HUDEP-2 (cell line): Measurements from ENCODE around the gene TAF6L.
"Not testable (repeated sequence)": the region's sequence is repeated elsewhere in the genome, so short reads cannot be mapped to it uniquely, and the experiment has no call there.

Experiments
- DNase-seq, 76 experiments: peaks; one replicate each; lab custom pipeline; 2025; ENCODE audit not compliant: unreplicated experiment in 76 of 76; lab: John Stamatoyannopoulos, UW

Gene TAF6L

GRCh38 chr11:62804310-62805075 lies 33.3 kb downstream of the TAF6L start:
- peak in 1 of 76 experiments; percentile 25 for DNase-seq

- DNase-seq: peak in 74 of 76 experiments; percentile 48 to 96 (median 89)
These were observed 34.1 kb downstream of the TAF6L start, which contains the start of gene NXF1 for GRCh38 chr11:62805076-62805892. Gene NXF1, minus strand, starts transcription at chr11:62805440. Its CDS starts 84 bp downstream, at chr11:62805356.

- DNase-seq: peak in 8 of 76 experiments; percentile 12 to 44 (median 27)
These were observed 34.8 kb downstream of the TAF6L start for GRCh38 chr11:62805961-62806441.

- no peak for DNase-seq
These were observed 35.5 kb downstream of the TAF6L start for GRCh38 chr11:62806611-62807121.

- no peak for DNase-seq
These were observed 39.6 kb downstream of the TAF6L start for GRCh38 chr11:62810748-62811147.

- DNase-seq: no peak
These were observed 40.5 kb downstream of the TAF6L start for GRCh38 chr11:62811659-62812058.

GRCh38 chr11:62816557-62816956 lies 45.4 kb downstream of the TAF6L start:
- DNase-seq: no peak

GRCh38 chr11:62817129-62817528 lies 45.9 kb downstream of the TAF6L start:
- no peak for DNase-seq

GRCh38 chr11:62823677-62824076 lies 52.5 kb downstream of the TAF6L start:
- DNase-seq: no peak

- not testable (repeated sequence) for DNase-seq
These were observed 56.9 kb downstream of the TAF6L start for GRCh38 chr11:62828130-62828529.

GRCh38 chr11:62830904-62831519 lies 59.8 kb downstream of the TAF6L start:
- DNase-seq: peak in 1 of 76 experiments; percentile 37

GRCh38 chr11:62831520-62832335 lies 60.5 kb downstream of the TAF6L start, which contains the start of gene STX5:
Gene STX5, minus strand, starts transcription at chr11:62832051. Its CDS starts 808 bp downstream, at chr11:62831243.
- DNase-seq: peak in 75 of 76 experiments; percentile 54 to 99 (median 97)

GRCh38 chr11:62832336-62833234 lies 61.4 kb downstream of the TAF6L start, which contains the start of gene TEX54:
Gene TEX54, minus strand, starts transcription at chr11:62832841.
- peak in 11 of 76 experiments; percentile 23 to 89 (median 39) for DNase-seq

- no peak for DNase-seq
These were observed 64.1 kb downstream of the TAF6L start for GRCh38 chr11:62835336-62835735.
